IMR-90 (cell line): ENCODE results near the gene PPY. TPM values are rescaled to one million over a fixed set of nuclear protein-coding genes. Genes with fewer than 3 reads are reported as not detected.

Experiments used
- ATAC-seq: fragments of 200-7000 bp; cut with Tn5 transposase; 2 replicates; pipeline ENCODE4 v1.9.1; 2020; ENCODE audit warnings: low read depth, mild to moderate bottlenecking, moderate library complexity
- BruUV-seq: library from RNA; stranded (reverse); fragments of 400-500 nt; replicated peaks from 2 replicates; lab custom pipeline; 2021; lab: Mats Ljungman, UMichigan
- CTCF ChIA-PET: fragments of 300-600 bp; formaldehyde crosslinking; extraction: SDS; loops from one replicate; lab custom pipeline; 2021; ENCODE audit warnings: antibody characterized with exemption; lab: Yijun Ruan, JAX
- POLR2A ChIA-PET: fragments of 300-600 bp; sonication (Branson Sonifier 250); formaldehyde crosslinking; loops from one replicate; lab custom pipeline; 2022; ENCODE audit warnings: antibody characterized with exemption; ENCODE audit not compliant: unreplicated experiment; lab: Charles Lee
- DNase-seq: peaks from one replicate; pipeline ENCODE4 v3.0.0; 2013
- H2AFZ ChIP-seq: replicated peaks from 2 replicates; pipeline ENCODE3; 2013; ENCODE audit warnings: low read length, mild to moderate bottlenecking; ENCODE audit not compliant: poor library complexity
- H2AK5ac ChIP-seq: 2 replicates; pipeline ENCODE4 v1.6.1; 2013; ENCODE audit warnings: low read depth, low read length, inconsistent platforms
- H2AK9ac ChIP-seq: replicated peaks from 2 replicates; pipeline ENCODE3; 2013; ENCODE audit warnings: mild to moderate bottlenecking, low read depth, low read length, moderate library complexity; ENCODE audit not compliant: poor library complexity
- H2BK120ac ChIP-seq: 2 replicates; pipeline ENCODE4 v1.6.1; 2013; ENCODE audit warnings: low read depth, low read length, inconsistent platforms
- H2BK15ac ChIP-seq: 3 replicates; pipeline ENCODE4 v1.6.1; 2013; ENCODE audit warnings: low read depth, low read length, inconsistent platforms
- H2BK20ac ChIP-seq: 2 replicates; pipeline ENCODE4 v1.6.1; 2013; ENCODE audit warnings: low read depth, mild to moderate bottlenecking, inconsistent platforms, low read length, moderate library complexity
- H2BK5ac ChIP-seq: 2 replicates; pipeline ENCODE4 v1.6.1; 2013; ENCODE audit warnings: mild to moderate bottlenecking, low read depth, low read length, inconsistent platforms; ENCODE audit not compliant: poor library complexity, severe bottlenecking
- H3K14ac ChIP-seq: replicated peaks from 2 replicates; pipeline ENCODE4 v1.6.1; 2013; ENCODE audit warnings: low read depth, low read length, inconsistent platforms
- H3K18ac ChIP-seq: 2 replicates; pipeline ENCODE4 v1.6.1; 2013; ENCODE audit warnings: low read depth, low read length, control low read depth
- H3K23ac ChIP-seq: 2 replicates; pipeline ENCODE4 v1.6.1; 2013; ENCODE audit warnings: low read depth, low read length, inconsistent platforms
- H3K27ac ChIP-seq: 2 replicates; pipeline ENCODE4 v1.5.1; 2013; ENCODE audit warnings: mild to moderate bottlenecking, control low read depth, low read length; ENCODE audit not compliant: insufficient read depth
- H3K27me3 ChIP-seq: 2 replicates; pipeline ENCODE4 v1.6.1; 2013; ENCODE audit warnings: low read length; ENCODE audit not compliant: control insufficient read depth, insufficient read depth
- H3K36me3 ChIP-seq: 2 replicates; pipeline ENCODE4 v1.6.1; 2013; ENCODE audit warnings: low read length, mixed read lengths; ENCODE audit not compliant: control insufficient read depth, insufficient read depth
- H3K4ac ChIP-seq: 2 replicates; pipeline ENCODE4 v1.6.1; 2013; ENCODE audit warnings: low read depth, low read length, inconsistent platforms
- H3K4me1 ChIP-seq: 2 replicates; pipeline ENCODE4 v1.6.1; 2013; ENCODE audit warnings: low read length, mixed read lengths; ENCODE audit not compliant: control insufficient read depth, insufficient read depth
- H3K4me2 ChIP-seq: 2 replicates; pipeline ENCODE4 v1.6.1; 2013; ENCODE audit warnings: low read depth, mild to moderate bottlenecking, control low read depth, low read length, moderate library complexity
- H3K4me3 ChIP-seq: 2 replicates; pipeline ENCODE4 v1.5.1; 2013; ENCODE audit warnings: low read depth, mild to moderate bottlenecking, control low read depth, low read length, moderate library complexity; ENCODE audit not compliant: insufficient read depth
- H3K56ac ChIP-seq: 2 replicates; pipeline ENCODE4 v1.6.1; 2013; ENCODE audit warnings: low read length, inconsistent platforms; ENCODE audit not compliant: insufficient read depth; ENCODE audit errors: extremely low read depth
- H3K79me1 ChIP-seq, 2 experiments: 2 replicates each; pipeline ENCODE4 v1.6.1; 2013; ENCODE audit warnings: low read length in 2 of 2, inconsistent platforms in 1 of 2, low read depth in 1 of 2
- H3K9ac ChIP-seq: 2 replicates; pipeline ENCODE4 v1.6.1; 2013; ENCODE audit warnings: low read depth, low read length, control low read depth
- H3K9me1 ChIP-seq: 2 replicates; pipeline ENCODE4 v1.6.1; 2013; ENCODE audit warnings: low read length, inconsistent platforms; ENCODE audit not compliant: insufficient read depth
- H3K9me3 ChIP-seq: 2 replicates; pipeline ENCODE4 v1.6.1; 2013; ENCODE audit warnings: low read length; ENCODE audit not compliant: control insufficient read depth, insufficient read depth
- H4K20me1 ChIP-seq: 2 replicates; pipeline ENCODE4 v1.6.1; 2013; ENCODE audit warnings: low read length, inconsistent platforms; ENCODE audit not compliant: insufficient read depth
- H4K5ac ChIP-seq: 2 replicates; pipeline ENCODE4 v1.6.1; 2013; ENCODE audit warnings: mild to moderate bottlenecking, low read depth, low read length, control low read depth
- H4K8ac ChIP-seq, 2 experiments: 2 replicates each; pipeline ENCODE4 v1.6.1; 2013; ENCODE audit warnings: low read depth in 2 of 2, low read length in 2 of 2, control low read depth in 1 of 2, inconsistent platforms in 1 of 2
- H4K91ac ChIP-seq: 2 replicates; pipeline ENCODE4 v1.6.1; 2013; ENCODE audit warnings: low read depth, low read length, inconsistent platforms; ENCODE audit not compliant: insufficient read depth
- BHLHE40 ChIP-seq: fragments of 150-350 bp; IDR thresholded peaks from 2 replicates; pipeline ENCODE4 v1.6.1; 2016; ENCODE audit warnings: mild to moderate bottlenecking, low read depth, low read length
- CEBPB ChIP-seq: IDR thresholded peaks from 2 replicates; pipeline ENCODE4 v1.6.1; 2012; ENCODE audit warnings: low read depth, low read length, improper control_type of control experiment
- CHD1 ChIP-seq: IDR thresholded peaks from 2 replicates; pipeline ENCODE4 v1.6.1; 2012; ENCODE audit warnings: low read depth, low read length, improper control_type of control experiment
- FOS ChIP-seq: fragments of 150-350 bp; IDR thresholded peaks from 2 replicates; pipeline ENCODE4 v1.6.1; 2016; ENCODE audit warnings: low read depth, low read length
- MAZ ChIP-seq: IDR thresholded peaks from 2 replicates; pipeline ENCODE4 v1.6.1; 2012; ENCODE audit warnings: low read depth, mild to moderate bottlenecking, low read length, improper control_type of control experiment, moderate library complexity, borderline replicate concordance
- NFE2L2 ChIP-seq: fragments of 150-350 bp; IDR thresholded peaks from 2 replicates; pipeline ENCODE4 v1.6.1; 2016; ENCODE audit warnings: low read depth, mild to moderate bottlenecking, low read length
- POLR2A ChIP-seq: IDR thresholded peaks from 2 replicates; pipeline ENCODE4 v1.6.1; 2012; ENCODE audit warnings: mild to moderate bottlenecking, low read depth, low read length
- RCOR1 ChIP-seq: IDR thresholded peaks from 2 replicates; pipeline ENCODE4 v1.6.1; 2012; ENCODE audit warnings: mild to moderate bottlenecking, low read length, improper control_type of control experiment; ENCODE audit not compliant: insufficient replicate concordance
- RFX5 ChIP-seq: IDR thresholded peaks from 2 replicates; pipeline ENCODE4 v1.8.0; 2012; ENCODE audit warnings: low read depth, mild to moderate bottlenecking, low read length, moderate library complexity
- SMC3 ChIP-seq: fragments of 150-350 bp; IDR thresholded peaks from 2 replicates; pipeline ENCODE4 v1.6.1; 2016; ENCODE audit warnings: low read depth, mild to moderate bottlenecking, antibody characterized with exemption, low read length, moderate library complexity
- WGBS, 2 experiments: methylation state at CpG; one replicate each; pipeline versions ENCODE4 v1.1.5 to v1.1.7; 2013; ENCODE audit warnings: missing lambda C conversion rate in 2 of 2; ENCODE audit not compliant: insufficient read length in 1 of 2; ENCODE audit errors: extremely low coverage in 2 of 2; 5-methylcytosine and 5-hydroxymethylcytosine counted together
- dilution Hi-C: fragments of 300-500 bp; cut with HindIII; formaldehyde crosslinking; loops from one replicate; pipeline ENCODE4 v1.14.3; 2018; ENCODE audit warnings: low sequenced_read_pairs; ENCODE audit not compliant: unreplicated experiment
- in situ Hi-C: fragments of 300-500 bp; cut with MboI; formaldehyde crosslinking; loops from 3 replicates; pipeline ENCODE4 v1.14.3; 2019; ENCODE audit warnings: low sequenced_read_pairs, inconsistent platforms, mixed read lengths
- intact Hi-C: fragments of 100-400 bp; cut with micrococcal nuclease; formaldehyde crosslinking; loops from 2 replicates; pipeline ENCODE4 v1.10.0; 2022
- polyA plus RNA-seq, 3 experiments: library from polyadenylated mRNA; depleted of rRNA; stranded (reverse); fragments of >200 nt; gene quantifications; 2 replicates each; pipeline ENCODE4 v1.2.3, GENCODE V29; 2012; ENCODE audit warnings: low replicate concordance in 1 of 3
- total RNA-seq: library from RNA; depleted of rRNA; stranded (reverse); fragments of >200 nt; gene quantifications from 2 replicates; pipeline ENCODE4 v1.2.3, GENCODE V29; 2012
- TF ChIP-seq, protein P1 (sequence below): fragments of 150-350 bp; IDR thresholded peaks from 2 replicates; pipeline ENCODE4 v1.6.1; 2016; ENCODE audit warnings: low read depth, mild to moderate bottlenecking, low read length, moderate library complexity, borderline replicate concordance
- TF ChIP-seq, protein P2 (sequence below): fragments of 150-350 bp; IDR thresholded peaks from 2 replicates; pipeline ENCODE4 v1.6.1; 2017; ENCODE audit warnings: mild to moderate bottlenecking, antibody characterized with exemption, low read length, low read depth

PPY gene
- total and polyA plus RNA-seq, 2 of the 4 experiments (the other 2 are of a cell fraction) = not detected

DNA sequence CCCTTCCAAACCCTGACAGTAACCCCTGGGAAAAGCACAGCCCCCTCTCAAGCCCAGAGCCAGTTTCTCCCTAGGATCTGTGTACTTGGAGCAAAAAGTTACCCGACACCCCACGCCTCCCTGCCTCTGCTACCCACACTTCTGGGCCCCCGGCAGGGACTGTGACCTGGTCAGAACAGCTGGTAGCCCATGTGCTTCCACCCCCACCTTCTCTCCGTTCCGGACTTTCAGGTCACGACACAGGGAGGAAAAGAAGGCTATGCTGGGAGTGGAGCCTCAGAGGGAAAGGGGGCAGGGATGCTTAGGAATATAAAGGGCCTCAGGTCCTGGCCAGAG, 6.4 kb downstream of the PPY start:
- no peak overlapping the region for H3K56ac ChIP-seq
- no peak for ATAC-seq
- no peak overlapping the region for H4K5ac ChIP-seq
- H3K27me3 ChIP-seq = peaks cover 60% of the 10 kb centered on the region
- no peak overlapping the region for H4K91ac ChIP-seq
- no peak overlapping the region for H3K4me2 ChIP-seq
- H2BK15ac ChIP-seq = no peak overlapping the region
- in situ Hi-C loops = no loop called here
- no TSS peak for BruUV-seq
- no peak for DNase-seq
- POLR2A ChIA-PET = no interaction called here
- no peaks in the 10 kb centered on the region; the same call in 1 of the 2 replicates for H4K20me1 ChIP-seq
- no peaks in the 10 kb centered on the region; the same call in 1 of the 2 replicates for H3K4me1 ChIP-seq
- no peaks in the 10 kb centered on the region; the same call in 1 of the 2 replicates for H3K9me1 ChIP-seq
- no peaks in the 10 kb centered on the region for H3K9me3 ChIP-seq
- intact Hi-C loops = no loop called here
- H2BK5ac ChIP-seq = no peak overlapping the region
- no peak overlapping the region for H3K18ac ChIP-seq
- no peak overlapping the region for H2AFZ ChIP-seq
- no peak for TF ChIP-seq SMC3
- TF ChIP-seq FOS = no peak
- no peak for TF ChIP-seq POLR2A
- TF ChIP-seq NFE2L2 = no peak
- TF ChIP-seq RCOR1 = no peak
- TF ChIP-seq, protein P1, sequence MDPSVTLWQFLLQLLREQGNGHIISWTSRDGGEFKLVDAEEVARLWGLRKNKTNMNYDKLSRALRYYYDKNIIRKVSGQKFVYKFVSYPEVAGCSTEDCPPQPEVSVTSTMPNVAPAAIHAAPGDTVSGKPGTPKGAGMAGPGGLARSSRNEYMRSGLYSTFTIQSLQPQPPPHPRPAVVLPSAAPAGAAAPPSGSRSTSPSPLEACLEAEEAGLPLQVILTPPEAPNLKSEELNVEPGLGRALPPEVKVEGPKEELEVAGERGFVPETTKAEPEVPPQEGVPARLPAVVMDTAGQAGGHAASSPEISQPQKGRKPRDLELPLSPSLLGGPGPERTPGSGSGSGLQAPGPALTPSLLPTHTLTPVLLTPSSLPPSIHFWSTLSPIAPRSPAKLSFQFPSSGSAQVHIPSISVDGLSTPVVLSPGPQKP = no peak
- TF ChIP-seq, protein P2, sequence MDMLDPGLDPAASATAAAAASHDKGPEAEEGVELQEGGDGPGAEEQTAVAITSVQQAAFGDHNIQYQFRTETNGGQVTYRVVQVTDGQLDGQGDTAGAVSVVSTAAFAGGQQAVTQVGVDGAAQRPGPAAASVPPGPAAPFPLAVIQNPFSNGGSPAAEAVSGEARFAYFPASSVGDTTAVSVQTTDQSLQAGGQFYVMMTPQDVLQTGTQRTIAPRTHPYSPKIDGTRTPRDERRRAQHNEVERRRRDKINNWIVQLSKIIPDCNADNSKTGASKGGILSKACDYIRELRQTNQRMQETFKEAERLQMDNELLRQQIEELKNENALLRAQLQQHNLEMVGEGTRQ = no peak
- no peak for TF ChIP-seq MAZ
- TF ChIP-seq BHLHE40 = no peak
- no peak for TF ChIP-seq CHD1
- TF ChIP-seq RFX5 = no peak
- TF ChIP-seq CEBPB = no peak
- no peak overlapping the region for H3K9ac ChIP-seq
- CTCF ChIA-PET = no interaction called here
- no peak overlapping the region for H2BK120ac ChIP-seq
- H3K79me1 ChIP-seq = no peaks in the 10 kb centered on the region
- H2BK20ac ChIP-seq = no peak overlapping the region
- H2AK5ac ChIP-seq = no peak overlapping the region
- no CpG with 5 or more reads among the region's 6 CpGs for WGBS, 2 experiments
- H3K4ac ChIP-seq = no peak overlapping the region
- H3K23ac ChIP-seq = no peak overlapping the region
- no peaks in the 10 kb centered on the region for H3K36me3 ChIP-seq
- H2AK9ac ChIP-seq = no peak overlapping the region
- no peak overlapping the region for H4K8ac ChIP-seq
- no peak overlapping the region for H3K27ac ChIP-seq
- dilution Hi-C loops = no loop called here
- no peak overlapping the region for H3K14ac ChIP-seq
- no peak overlapping the region for H3K4me3 ChIP-seq
